ENCODE measurements around the gene ELL3.

ELL3 gene

DNA sequence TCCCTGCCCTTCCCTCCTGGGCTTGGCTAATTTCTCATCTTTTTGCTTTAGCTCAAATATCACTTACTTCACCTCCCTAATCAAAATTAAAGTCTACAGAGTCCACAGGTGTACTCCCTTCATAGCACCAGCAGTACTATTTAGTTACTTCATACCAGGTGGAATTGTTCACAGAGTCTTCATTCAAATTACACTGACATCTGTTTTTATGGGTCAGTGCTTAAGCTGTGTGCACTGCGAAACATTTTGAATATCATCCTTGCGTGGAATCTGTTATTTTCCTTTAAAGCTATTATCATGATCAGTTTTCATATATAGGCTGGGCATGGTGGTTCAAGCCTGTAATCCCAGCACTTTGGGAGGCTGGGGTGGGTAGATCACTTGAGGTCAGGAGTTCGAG is 12.6 kb upstream of the ELL3 start:
- DNase-seq (ENCODE audit: low read depth) = no peak
- TF ChIP-seq CTCF (IDR thresholded peaks at IDR 0.05; ENCODE audit: control insufficient read depth, insufficient read depth, low read depth, low read length, missing control alignments) = no peak
- H3K4me3 ChIP-seq (ENCODE audit: control insufficient read depth, low read depth, low read length) = no peak overlapping the region

GRCh38 chr15:43779016-43779415 is 2.2 kb upstream of the ELL3 start:
- no peak overlapping the region for H3K4me3 ChIP-seq (ENCODE audit: control insufficient read depth, low read depth, low read length)
- DNase-seq (ENCODE audit: low read depth) = no peak
- TF ChIP-seq CTCF (IDR thresholded peaks at IDR 0.05; ENCODE audit: control insufficient read depth, insufficient read depth, low read depth, low read length, missing control alignments) = no peak

GRCh38 chr15:43777267-43777914 is 625 bp upstream of the ELL3 start:
- DNase-seq (ENCODE audit: low read depth) = no peak
- peak; percentile 92 for TF ChIP-seq CTCF (IDR thresholded peaks at IDR 0.05; ENCODE audit: control insufficient read depth, insufficient read depth, low read depth, low read length, missing control alignments)
- H3K4me3 ChIP-seq (ENCODE audit: control insufficient read depth, low read depth, low read length) = peak overlapping the region; percentile 70

DNA sequence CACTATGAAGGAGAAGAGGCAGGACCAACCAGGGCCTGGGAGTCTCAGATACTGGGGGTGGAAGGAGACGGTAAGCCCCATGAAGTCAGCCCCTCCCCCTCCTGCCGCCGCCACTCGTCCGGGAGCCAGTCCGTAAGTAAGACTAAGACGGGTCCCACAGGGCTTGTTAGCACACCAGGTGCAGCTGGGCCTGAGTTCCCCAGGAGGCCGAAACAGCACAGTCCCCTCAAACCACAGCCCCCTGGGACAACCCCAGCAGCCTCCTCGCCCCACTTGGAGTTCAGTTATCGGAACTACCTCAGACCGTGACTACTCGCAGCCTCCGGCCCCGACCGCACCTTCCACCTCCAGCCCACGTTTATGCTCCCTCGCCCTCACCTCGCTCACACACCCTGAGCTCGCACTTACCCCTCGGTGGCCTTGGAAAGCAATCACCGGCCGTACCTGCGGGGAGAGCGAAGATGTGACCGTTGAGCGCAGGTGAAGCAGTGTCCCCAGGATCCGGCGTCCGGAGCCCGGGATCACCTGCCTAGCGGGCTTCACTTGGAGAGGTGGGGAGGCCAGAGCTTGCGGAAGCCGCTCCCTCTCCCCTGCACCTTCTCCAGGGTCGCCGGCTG is 557 bp downstream of the ELL3 start:
- DNase-seq (ENCODE audit: low read depth) = no peak
- peak overlapping the region; percentile 70 for H3K4me3 ChIP-seq (ENCODE audit: control insufficient read depth, low read depth, low read length)
- TF ChIP-seq CTCF (IDR thresholded peaks at IDR 0.05; ENCODE audit: control insufficient read depth, insufficient read depth, low read depth, low read length, missing control alignments) = no peak

DNA sequence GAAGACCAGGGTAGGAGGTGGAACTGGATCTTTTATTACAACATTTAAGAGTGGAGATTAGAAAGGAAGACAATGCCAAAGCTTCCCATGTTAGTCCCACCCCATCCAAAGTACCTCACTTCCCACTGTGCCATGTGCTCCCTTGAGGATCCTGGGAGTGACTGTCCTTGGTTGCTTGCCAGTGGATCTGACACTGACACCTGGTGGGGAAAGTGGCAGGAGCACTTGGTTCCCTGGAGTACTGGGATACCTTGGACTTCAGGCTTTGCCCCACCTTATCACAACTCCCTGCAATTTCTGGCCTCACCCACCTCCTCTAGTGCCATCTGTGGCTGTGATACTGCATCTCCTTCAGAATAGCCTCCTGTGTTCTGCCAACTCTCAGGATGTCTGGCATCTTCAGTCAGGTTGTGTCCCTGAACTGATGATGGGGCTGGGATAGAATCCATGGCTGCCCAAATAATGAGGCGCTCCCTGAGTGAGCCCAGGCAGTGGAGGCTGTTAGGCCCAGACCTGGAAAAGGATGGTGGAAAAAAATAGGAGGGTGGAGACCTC is 1.3 kb downstream of the ELL3 start:
- no peak for DNase-seq (ENCODE audit: low read depth)
- no peak overlapping the region for H3K4me3 ChIP-seq (ENCODE audit: control insufficient read depth, low read depth, low read length)
- TF ChIP-seq CTCF (IDR thresholded peaks at IDR 0.05; ENCODE audit: control insufficient read depth, insufficient read depth, low read depth, low read length, missing control alignments) = peak; percentile 43

DNA sequence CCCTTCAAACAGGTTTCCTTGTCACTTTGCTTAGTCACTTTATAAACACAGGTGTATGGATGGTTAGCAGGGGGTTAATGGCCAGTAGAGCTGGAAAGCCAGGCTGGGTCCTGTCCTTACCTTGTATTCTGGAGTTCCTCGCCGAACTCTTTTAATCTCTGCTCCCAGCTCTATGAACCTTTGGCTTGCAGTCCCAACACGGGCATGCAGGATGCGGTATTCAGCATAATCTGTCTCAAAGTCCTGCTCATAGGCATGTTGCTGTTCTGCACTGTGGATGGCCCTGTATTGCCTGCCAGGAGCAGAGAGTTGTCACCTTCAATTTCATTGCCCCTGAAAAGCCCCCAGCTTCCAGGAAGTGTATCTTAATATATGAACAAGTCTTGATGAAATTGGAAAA is 2.7 kb downstream of the ELL3 start:
- TF ChIP-seq CTCF (IDR thresholded peaks at IDR 0.05; ENCODE audit: control insufficient read depth, insufficient read depth, low read depth, low read length, missing control alignments) = no peak
- H3K4me3 ChIP-seq (ENCODE audit: control insufficient read depth, low read depth, low read length) = no peak overlapping the region
- no peak for DNase-seq (ENCODE audit: low read depth)
